Measurements from ENCODE around the gene RNF39. TPM values are rescaled to one million over a fixed set of nuclear protein-coding genes. Genes with fewer than 3 reads are reported as not detected.

Gene RNF39
- total and polyA plus RNA-seq, 2 of the 13 experiments (the other 11 are each of a cell fraction or from before 2014, with no cell fraction given): 0.13 to 1.8 TPM

DNA sequence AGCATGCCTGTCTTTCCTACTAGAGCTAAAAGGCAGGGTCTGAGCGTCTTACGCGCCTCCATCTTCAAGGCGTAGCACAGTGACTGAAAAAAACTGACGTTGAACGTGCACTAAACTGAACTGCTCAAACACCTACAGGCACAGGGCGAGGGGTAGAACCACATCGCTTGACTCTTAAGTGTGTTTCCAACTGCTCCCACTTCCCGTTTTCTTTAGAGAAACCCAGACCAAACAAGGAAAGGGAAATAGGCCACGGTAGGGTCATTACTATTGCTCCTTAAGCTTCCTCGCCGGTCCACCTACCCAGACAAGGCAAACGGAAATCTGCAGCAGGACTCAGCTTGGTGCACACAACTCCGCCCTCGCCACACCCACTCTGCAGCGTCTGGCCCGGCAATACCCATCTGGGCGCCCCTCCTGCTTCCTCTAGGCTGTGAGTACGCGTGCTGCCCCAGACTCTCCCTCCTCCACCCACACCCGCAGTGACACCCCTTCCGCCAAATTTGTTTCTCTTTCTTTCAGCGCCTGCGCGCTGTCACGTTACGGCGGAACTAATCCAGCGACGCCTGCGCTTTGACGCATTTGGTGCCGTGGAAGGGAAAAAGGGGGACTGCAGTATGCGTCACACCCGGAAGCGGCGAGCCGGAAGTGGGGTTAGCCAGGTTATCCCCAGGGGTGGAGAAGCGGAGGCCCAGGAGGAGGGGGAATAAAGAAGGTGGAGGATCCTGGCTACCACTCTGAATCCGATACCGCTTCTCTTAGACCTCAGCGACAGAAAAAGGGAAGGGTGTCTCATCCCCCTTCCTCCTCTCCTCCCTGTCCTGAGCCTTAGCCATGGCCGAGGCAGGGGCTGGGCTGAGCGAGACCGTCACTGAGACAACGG lies 8.8 kb downstream of the RNF39 start, which contains the start of gene PPP1R11 (continued):
- peak; percentile 58 for TF ChIP-seq JARID2 (CRISPR knock-in tag; IDR thresholded peaks at IDR 0.05; ENCODE audit: insufficient replicate concordance)
- TF ChIP-seq, protein P1, sequence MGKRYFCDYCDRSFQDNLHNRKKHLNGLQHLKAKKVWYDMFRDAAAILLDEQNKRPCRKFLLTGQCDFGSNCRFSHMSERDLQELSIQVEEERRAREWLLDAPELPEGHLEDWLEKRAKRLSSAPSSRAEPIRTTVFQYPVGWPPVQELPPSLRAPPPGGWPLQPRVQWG (CRISPR knock-in tag; IDR thresholded peaks at IDR 0.05; ENCODE audit: borderline replicate concordance, low read depth): no peak
- TF ChIP-seq, protein P2, sequence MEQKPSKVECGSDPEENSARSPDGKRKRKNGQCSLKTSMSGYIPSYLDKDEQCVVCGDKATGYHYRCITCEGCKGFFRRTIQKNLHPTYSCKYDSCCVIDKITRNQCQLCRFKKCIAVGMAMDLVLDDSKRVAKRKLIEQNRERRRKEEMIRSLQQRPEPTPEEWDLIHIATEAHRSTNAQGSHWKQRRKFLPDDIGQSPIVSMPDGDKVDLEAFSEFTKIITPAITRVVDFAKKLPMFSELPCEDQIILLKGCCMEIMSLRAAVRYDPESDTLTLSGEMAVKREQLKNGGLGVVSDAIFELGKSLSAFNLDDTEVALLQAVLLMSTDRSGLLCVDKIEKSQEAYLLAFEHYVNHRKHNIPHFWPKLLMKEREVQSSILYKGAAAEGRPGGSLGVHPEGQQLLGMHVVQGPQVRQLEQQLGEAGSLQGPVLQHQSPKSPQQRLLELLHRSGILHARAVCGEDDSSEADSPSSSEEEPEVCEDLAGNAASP (CRISPR knock-in tag; IDR thresholded peaks at IDR 0.05; ENCODE audit: borderline replicate concordance): no peak; the same call in 1 of the 2 replicates
- TF ChIP-seq ATM (IDR thresholded peaks at IDR 0.05; ENCODE audit: borderline replicate concordance): no peak
- TF ChIP-seq CHCHD3 (CRISPR knock-in tag; IDR thresholded peaks at IDR 0.05): no peak
- TF ChIP-seq ZKSCAN1 (IDR thresholded peaks at IDR 0.05; ENCODE audit: low read length): 0 out of 2 replicates have a peak, but pooled peaks have one; percentile 39
- no peak for TF ChIP-seq MLLT10 (CRISPR knock-in tag; IDR thresholded peaks at IDR 0.05)
- TF ChIP-seq HDAC1 (CRISPR knock-in tag; IDR thresholded peaks at IDR 0.05): peak; percentile 98
- TF ChIP-seq, protein P3, sequence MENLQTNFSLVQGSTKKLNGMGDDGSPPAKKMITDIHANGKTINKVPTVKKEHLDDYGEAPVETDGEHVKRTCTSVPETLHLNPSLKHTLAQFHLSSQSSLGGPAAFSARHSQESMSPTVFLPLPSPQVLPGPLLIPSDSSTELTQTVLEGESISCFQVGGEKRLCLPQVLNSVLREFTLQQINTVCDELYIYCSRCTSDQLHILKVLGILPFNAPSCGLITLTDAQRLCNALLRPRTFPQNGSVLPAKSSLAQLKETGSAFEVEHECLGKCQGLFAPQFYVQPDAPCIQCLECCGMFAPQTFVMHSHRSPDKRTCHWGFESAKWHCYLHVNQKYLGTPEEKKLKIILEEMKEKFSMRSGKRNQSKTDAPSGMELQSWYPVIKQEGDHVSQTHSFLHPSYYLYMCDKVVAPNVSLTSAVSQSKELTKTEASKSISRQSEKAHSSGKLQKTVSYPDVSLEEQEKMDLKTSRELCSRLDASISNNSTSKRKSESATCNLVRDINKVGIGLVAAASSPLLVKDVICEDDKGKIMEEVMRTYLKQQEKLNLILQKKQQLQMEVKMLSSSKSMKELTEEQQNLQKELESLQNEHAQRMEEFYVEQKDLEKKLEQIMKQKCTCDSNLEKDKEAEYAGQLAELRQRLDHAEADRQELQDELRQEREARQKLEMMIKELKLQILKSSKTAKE (CRISPR knock-in tag; IDR thresholded peaks at IDR 0.05; ENCODE audit: borderline replicate concordance): 0 out of 2 replicates have a peak, but pooled peaks have one; percentile 43
- TF ChIP-seq ISX (CRISPR knock-in tag; conservative IDR thresholded peaks at IDR 0.05): no peak
- TF ChIP-seq ZC3H13 (CRISPR knock-in tag; IDR thresholded peaks at IDR 0.05): no peak
- no peak for TF ChIP-seq ZBTB7A (CRISPR knock-in tag; IDR thresholded peaks at IDR 0.05)
- TF ChIP-seq, protein P4, sequence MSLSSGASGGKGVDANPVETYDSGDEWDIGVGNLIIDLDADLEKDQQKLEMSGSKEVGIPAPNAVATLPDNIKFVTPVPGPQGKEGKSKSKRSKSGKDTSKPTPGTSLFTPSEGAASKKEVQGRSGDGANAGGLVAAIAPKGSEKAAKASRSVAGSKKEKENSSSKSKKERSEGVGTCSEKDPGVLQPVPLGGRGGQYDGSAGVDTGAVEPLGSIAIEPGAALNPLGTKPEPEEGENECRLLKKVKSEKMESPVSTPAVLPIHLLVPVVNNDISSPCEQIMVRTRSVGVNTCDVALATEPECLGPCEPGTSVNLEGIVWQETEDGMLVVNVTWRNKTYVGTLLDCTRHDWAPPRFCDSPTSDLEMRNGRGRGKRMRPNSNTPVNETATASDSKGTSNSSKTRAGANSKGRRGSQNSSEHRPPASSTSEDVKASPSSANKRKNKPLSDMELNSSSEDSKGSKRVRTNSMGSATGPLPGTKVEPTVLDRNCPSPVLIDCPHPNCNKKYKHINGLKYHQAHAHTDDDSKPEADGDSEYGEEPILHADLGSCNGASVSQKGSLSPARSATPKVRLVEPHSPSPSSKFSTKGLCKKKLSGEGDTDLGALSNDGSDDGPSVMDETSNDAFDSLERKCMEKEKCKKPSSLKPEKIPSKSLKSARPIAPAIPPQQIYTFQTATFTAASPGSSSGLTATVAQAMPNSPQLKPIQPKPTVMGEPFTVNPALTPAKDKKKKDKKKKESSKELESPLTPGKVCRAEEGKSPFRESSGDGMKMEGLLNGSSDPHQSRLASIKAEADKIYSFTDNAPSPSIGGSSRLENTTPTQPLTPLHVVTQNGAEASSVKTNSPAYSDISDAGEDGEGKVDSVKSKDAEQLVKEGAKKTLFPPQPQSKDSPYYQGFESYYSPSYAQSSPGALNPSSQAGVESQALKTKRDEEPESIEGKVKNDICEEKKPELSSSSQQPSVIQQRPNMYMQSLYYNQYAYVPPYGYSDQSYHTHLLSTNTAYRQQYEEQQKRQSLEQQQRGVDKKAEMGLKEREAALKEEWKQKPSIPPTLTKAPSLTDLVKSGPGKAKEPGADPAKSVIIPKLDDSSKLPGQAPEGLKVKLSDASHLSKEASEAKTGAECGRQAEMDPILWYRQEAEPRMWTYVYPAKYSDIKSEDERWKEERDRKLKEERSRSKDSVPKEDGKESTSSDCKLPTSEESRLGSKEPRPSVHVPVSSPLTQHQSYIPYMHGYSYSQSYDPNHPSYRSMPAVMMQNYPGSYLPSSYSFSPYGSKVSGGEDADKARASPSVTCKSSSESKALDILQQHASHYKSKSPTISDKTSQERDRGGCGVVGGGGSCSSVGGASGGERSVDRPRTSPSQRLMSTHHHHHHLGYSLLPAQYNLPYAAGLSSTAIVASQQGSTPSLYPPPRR (CRISPR knock-in tag; IDR thresholded peaks at IDR 0.05; ENCODE audit: borderline replicate concordance): no peak; the same call in 1 of the 2 replicates
- peak; percentile 21 for TF ChIP-seq NFKBIZ (CRISPR knock-in tag; IDR thresholded peaks at IDR 0.05)
- TF ChIP-seq, protein P5, sequence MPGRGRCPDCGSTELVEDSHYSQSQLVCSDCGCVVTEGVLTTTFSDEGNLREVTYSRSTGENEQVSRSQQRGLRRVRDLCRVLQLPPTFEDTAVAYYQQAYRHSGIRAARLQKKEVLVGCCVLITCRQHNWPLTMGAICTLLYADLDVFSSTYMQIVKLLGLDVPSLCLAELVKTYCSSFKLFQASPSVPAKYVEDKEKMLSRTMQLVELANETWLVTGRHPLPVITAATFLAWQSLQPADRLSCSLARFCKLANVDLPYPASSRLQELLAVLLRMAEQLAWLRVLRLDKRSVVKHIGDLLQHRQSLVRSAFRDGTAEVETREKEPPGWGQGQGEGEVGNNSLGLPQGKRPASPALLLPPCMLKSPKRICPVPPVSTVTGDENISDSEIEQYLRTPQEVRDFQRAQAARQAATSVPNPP (CRISPR knock-in tag; IDR thresholded peaks at IDR 0.05): peak; percentile 83; the same call in 1 of the 2 replicates
- TF ChIP-seq EZH2 (conservative IDR thresholded peaks at IDR 0.05; ENCODE audit: low read depth, low read length): no peak
- TF ChIP-seq MBNL3 (CRISPR knock-in tag; conservative IDR thresholded peaks at IDR 0.05): no peak
- TF ChIP-seq TGIF2 (CRISPR knock-in tag; IDR thresholded peaks at IDR 0.05): peak; percentile 88
- peak; percentile 67; the same call in 1 of the 2 replicates for TF ChIP-seq KDM4B (CRISPR knock-in tag; IDR thresholded peaks at IDR 0.05)

Data from HepG2 (cell line).